Measurements from ENCODE around the gene ABCB9. TPM values are rescaled to one million over a fixed set of nuclear protein-coding genes. Genes with fewer than 3 reads are reported as not detected.
A peak's percentile ranks its signal among the peaks of the same experiment; 100 is the strongest.

The ABCB9 gene
- total RNA-seq, 1 donor from 2014 or later = 16.7 TPM

- Mint-ChIP-seq H3K4me3 (no peak overlapping the region), H3K9me3 (peaks cover 3% of the 10 kb centered on the region), H3K36me3 (no peaks in the 10 kb centered on the region), H3K27ac (no peak overlapping the region), H3K4me1 (peaks cover 3% of the 10 kb centered on the region), H3K27me3 (ENCODE audit: low read depth) (no peaks in the 10 kb centered on the region)
- DNase-seq (ENCODE audit: low spot score in 2 of 2, unreplicated experiment in 2 of 2) = no peak
- TF ChIP-seq CTCF (IDR thresholded peaks at IDR 0.05; ENCODE audit: unreplicated experiment) = no peak
Measured at GRCh38 chr12:122902854-122903692, 63.2 kb downstream of the ABCB9 start.

GRCh38 chr12:122899887-122900286 is 66.4 kb downstream of the ABCB9 start:
- peaks cover 10% of the 10 kb centered on the region for H3K4me1 Mint-ChIP-seq
- no peaks in the 10 kb centered on the region for H3K36me3 Mint-ChIP-seq
- H3K4me3 Mint-ChIP-seq = no peak overlapping the region
- no peak overlapping the region for H3K27ac Mint-ChIP-seq
- no peak for TF ChIP-seq CTCF (IDR thresholded peaks at IDR 0.05; ENCODE audit: unreplicated experiment)
- peaks cover 4% of the 10 kb centered on the region for H3K9me3 Mint-ChIP-seq
- H3K27me3 Mint-ChIP-seq (ENCODE audit: low read depth) = no peaks in the 10 kb centered on the region
- DNase-seq (ENCODE audit: low spot score in 2 of 2, unreplicated experiment in 2 of 2) = no peak

- no peak for DNase-seq (ENCODE audit: low spot score in 2 of 2, unreplicated experiment in 2 of 2)
- peaks cover 38% of the 10 kb centered on the region for H3K4me1 Mint-ChIP-seq
- peak overlapping the region; percentile 91 for H3K27ac Mint-ChIP-seq
- TF ChIP-seq CTCF (IDR thresholded peaks at IDR 0.05; ENCODE audit: unreplicated experiment) = no peak
- H3K4me3 Mint-ChIP-seq = peak overlapping the region; percentile 88
- peaks cover 4% of the 10 kb centered on the region for H3K9me3 Mint-ChIP-seq
- H3K27me3 Mint-ChIP-seq (ENCODE audit: low read depth) = no peaks in the 10 kb centered on the region
- H3K36me3 Mint-ChIP-seq = no peaks in the 10 kb centered on the region
Measured at GRCh38 chr12:122896662-122897061, 69.6 kb downstream of the ABCB9 start.

GRCh38 chr12:122895704-122896636 is 70.3 kb downstream of the ABCB9 start, which contains the start of gene VPS37B:
TSS of gene VPS37B (minus strand) at chr12:122896124. CDS start at chr12:122896062, 62 bp downstream.
- peak; percentile 75 to 87 for DNase-seq (ENCODE audit: low spot score in 2 of 2, unreplicated experiment in 2 of 2)
- H3K4me1 Mint-ChIP-seq = peaks cover 42% of the 10 kb centered on the region

More at GRCh38 chr12:122895704-122896636, 70.3 kb downstream of the ABCB9 start, which contains the start of gene VPS37B:
- Mint-ChIP-seq H3K4me3 (peak within 1 kb of the TSS; percentile 88), H3K27me3 (ENCODE audit: low read depth) (no peaks in the 10 kb centered on the region), H3K36me3 (no peaks in the 10 kb centered on the region), H3K27ac (peak within 1 kb of the TSS; percentile 91), H3K9me3 (peaks cover 4% of the 10 kb centered on the region)
- TF ChIP-seq CTCF (IDR thresholded peaks at IDR 0.05; ENCODE audit: unreplicated experiment) = no peak

Measured in mesothelial cell of epicardium (in vitro differentiated cells).